Measurements from ENCODE around the gene BMPER. TPM values are rescaled to one million over a fixed set of nuclear protein-coding genes. Genes with fewer than 3 reads are reported as not detected.

Gene BMPER
- total RNA-seq (1 to 10 TPM; 4.9 to 6.9 (median 5.5) TPM), polyA plus RNA-seq (1.3 TPM)
- long read RNA-seq, donor 1, partial matches to known transcripts, result 2 of 6 reads
- long read RNA-seq, donor 1, other reads (novel, unspliced or antisense), result 2 of 6 reads
- long read RNA-seq, donor 2, partial matches to known transcripts, result 0 of 3 reads
- long read RNA-seq, donor 2, other reads (novel, unspliced or antisense), result 0 of 3 reads
- long read RNA-seq, donor 3, transcript BMPER-221 (15 exons, 3,360 nt), result major isoform, 8 of 24 reads
- long read RNA-seq, donor 3, partial matches to known transcripts, result 9 of 24 reads
- long read RNA-seq, donor 3, other reads (novel, unspliced or antisense), result 6 of 24 reads
- long read RNA-seq, donor 4, partial matches to known transcripts, result 0 of 2 reads
- long read RNA-seq, donor 4, other reads (novel, unspliced or antisense), result 0 of 2 reads

GRCh38 chr7:33905389-33906032 is at the start of gene BMPER:
Gene BMPER, plus strand, starts transcription at chr7:33905539. Its CDS starts 75 bp downstream, at chr7:33905614.
- Histone ChIP-seq H3K27ac (ENCODE audit: low read length) (peak within 1 kb of the TSS; percentile 39), H3K4me3 (ENCODE audit: low read length) (peak within 1 kb of the TSS; percentile 75), H3K9me3 (ENCODE audit: control insufficient read depth, low read length) (no peaks in the 10 kb centered on the region), H3K27me3 (ENCODE audit: control insufficient read depth, insufficient read depth) (no peaks in the 10 kb centered on the region), H3K4me1 (ENCODE audit: control insufficient read depth, insufficient read depth, low read length) (no peaks in the 10 kb centered on the region)
- ATAC-seq (peak; percentile 48 to 67), DNase-seq (peak; percentile 44 to 70 (median 64))
- WGBS, result 8% methylated on average over 42 of the region's 47 CpGs
- intact Hi-C loops (cut with DNase I), result no loop called here

DNA sequence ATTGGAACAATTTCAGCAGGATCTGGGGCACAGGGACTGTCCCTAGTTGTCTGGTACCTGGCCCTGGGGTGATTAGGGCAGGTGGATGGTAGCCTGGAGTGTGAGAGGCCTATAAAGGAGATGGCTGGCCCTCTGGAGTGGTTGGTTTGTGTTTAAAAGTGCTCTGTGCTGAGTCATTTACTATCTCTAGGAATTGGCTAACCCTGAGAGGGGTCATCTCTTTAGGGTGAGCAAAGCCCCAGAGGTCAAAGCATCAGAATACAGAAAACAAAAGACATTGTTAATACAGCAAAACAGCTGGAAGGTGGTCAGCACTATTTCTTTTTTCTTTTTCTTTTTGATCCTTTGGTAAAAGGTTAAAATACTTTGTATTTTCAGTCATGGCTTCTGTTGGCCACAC is 43.4 kb upstream of the BMPER start:
- Histone ChIP-seq H3K9me3 (ENCODE audit: control insufficient read depth, low read length) (no peaks in the 10 kb centered on the region), H3K4me1 (ENCODE audit: control insufficient read depth, insufficient read depth, low read length) (no peaks in the 10 kb centered on the region), H3K4me3 (ENCODE audit: low read length) (no peak overlapping the region), H3K27me3 (ENCODE audit: control insufficient read depth, insufficient read depth) (no peaks in the 10 kb centered on the region), H3K27ac (ENCODE audit: low read length) (no peak overlapping the region)
- no peak for DNase-seq
- intact Hi-C loops (cut with DNase I), result no loop called here
- ATAC-seq, result no peak

- ATAC-seq (peak; percentile 89 to 96), DNase-seq (peak; percentile 71 to 90 (median 82))
- intact Hi-C loops (cut with DNase I), result no loop called here
- Histone ChIP-seq H3K27ac (ENCODE audit: low read length) (no peak overlapping the region), H3K4me3 (ENCODE audit: low read length) (no peak overlapping the region), H3K4me1 (ENCODE audit: control insufficient read depth, insufficient read depth, low read length) (no peaks in the 10 kb centered on the region), H3K9me3 (ENCODE audit: control insufficient read depth, low read length) (no peaks in the 10 kb centered on the region), H3K27me3 (ENCODE audit: control insufficient read depth, insufficient read depth) (no peaks in the 10 kb centered on the region)
- WGBS, result 35% methylated on average over 10 of the region's 10 CpGs
These were observed 42.2 kb upstream of the BMPER start for GRCh38 chr7:33862946-33863814.

- Histone ChIP-seq H3K27ac (ENCODE audit: low read length) (no peak overlapping the region), H3K27me3 (ENCODE audit: control insufficient read depth, insufficient read depth) (no peaks in the 10 kb centered on the region), H3K4me1 (ENCODE audit: control insufficient read depth, insufficient read depth, low read length) (no peaks in the 10 kb centered on the region), H3K9me3 (ENCODE audit: control insufficient read depth, low read length) (no peaks in the 10 kb centered on the region), H3K4me3 (ENCODE audit: low read length) (no peak overlapping the region)
- ATAC-seq (no peak), DNase-seq (no peak)
- WGBS, result 87% methylated on average over 8 of the region's 8 CpGs
- intact Hi-C loops (cut with DNase I), result no loop called here
These were observed 37.2 kb upstream of the BMPER start for GRCh38 chr7:33868166-33868565.

- peaks cover 1% of the 10 kb centered on the region for H3K4me1 ChIP-seq (ENCODE audit: control insufficient read depth, insufficient read depth, low read length)
- H3K27ac ChIP-seq (ENCODE audit: low read length), result no peak overlapping the region
- no peaks in the 10 kb centered on the region for H3K9me3 ChIP-seq (ENCODE audit: control insufficient read depth, low read length)
- intact Hi-C loops (cut with DNase I), result no loop called here
- 94% methylated on average over 5 of the region's 5 CpGs for WGBS
- H3K27me3 ChIP-seq (ENCODE audit: control insufficient read depth, insufficient read depth), result no peaks in the 10 kb centered on the region
- DNase-seq, result no peak
- no peak overlapping the region for H3K4me3 ChIP-seq (ENCODE audit: low read length)
- ATAC-seq, result no peak
These were observed 36.2 kb upstream of the BMPER start for GRCh38 chr7:33869176-33869575.

- Histone ChIP-seq H3K27ac (ENCODE audit: low read length) (no peak overlapping the region), H3K9me3 (ENCODE audit: control insufficient read depth, low read length) (no peaks in the 10 kb centered on the region), H3K4me1 (ENCODE audit: control insufficient read depth, insufficient read depth, low read length) (peaks cover 1% of the 10 kb centered on the region), H3K27me3 (ENCODE audit: control insufficient read depth, insufficient read depth) (no peaks in the 10 kb centered on the region), H3K4me3 (ENCODE audit: low read length) (no peak overlapping the region)
- ATAC-seq (no peak), DNase-seq (no peak)
- 87% methylated on average over 3 of the region's 3 CpGs for WGBS
- intact Hi-C loops (cut with DNase I), result no loop called here
These were observed 35.2 kb upstream of the BMPER start for GRCh38 chr7:33870120-33870519.

DNA sequence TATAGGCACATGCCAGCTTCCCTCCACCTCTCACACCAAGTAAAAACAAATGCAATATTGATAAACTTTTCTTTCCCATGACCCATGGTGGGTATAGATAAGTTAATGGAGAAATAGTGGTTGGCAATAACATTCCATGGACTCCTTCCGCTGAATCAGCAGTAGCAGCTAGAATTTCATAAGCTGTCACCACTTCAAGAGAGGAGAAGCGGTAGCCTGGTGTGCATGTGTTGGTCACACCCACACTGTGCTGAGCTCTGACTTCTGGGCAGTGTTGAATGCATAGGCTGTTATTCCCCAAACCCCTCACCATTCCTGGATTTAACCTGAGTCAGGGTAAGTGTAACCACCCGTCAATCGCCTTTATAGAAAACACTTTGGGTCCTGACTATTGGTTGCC is 32.5 kb upstream of the BMPER start:
- intact Hi-C loops (cut with DNase I), result no loop called here
- peaks cover 1% of the 10 kb centered on the region for H3K4me1 ChIP-seq (ENCODE audit: control insufficient read depth, insufficient read depth, low read length)
- ATAC-seq (no peak), DNase-seq (no peak)
- H3K27me3 ChIP-seq (ENCODE audit: control insufficient read depth, insufficient read depth), result no peaks in the 10 kb centered on the region
- no peaks in the 10 kb centered on the region for H3K9me3 ChIP-seq (ENCODE audit: control insufficient read depth, low read length)
- H3K27ac ChIP-seq (ENCODE audit: low read length), result no peak overlapping the region
- 60% methylated on average over 4 of the region's 4 CpGs for WGBS
- H3K4me3 ChIP-seq (ENCODE audit: low read length), result no peak overlapping the region

DNA sequence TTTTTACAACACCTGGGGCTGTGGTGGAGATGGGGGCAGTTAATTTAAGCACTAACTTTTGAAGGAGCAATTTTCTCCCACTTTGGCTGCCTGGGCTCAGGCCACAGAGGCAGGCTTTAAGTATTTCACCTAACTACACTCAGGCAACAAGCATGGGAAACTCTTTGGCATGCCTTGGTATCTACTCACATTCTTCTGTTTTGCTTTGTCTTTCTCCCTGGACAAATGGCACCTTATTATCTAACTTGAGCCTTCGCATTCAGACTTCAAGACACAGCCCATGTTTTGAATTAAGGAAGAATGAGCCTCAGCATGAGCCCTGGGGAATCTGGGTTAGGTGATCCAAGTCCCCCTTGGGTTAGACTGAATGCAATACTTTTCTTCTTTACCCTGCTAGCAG is 31.8 kb upstream of the BMPER start:
- H3K27ac ChIP-seq (ENCODE audit: low read length), result no peak overlapping the region
- no peak for DNase-seq
- H3K4me3 ChIP-seq (ENCODE audit: low read length), result no peak overlapping the region
- 92% methylated on average over 1 of the region's 1 CpG for WGBS
- H3K27me3 ChIP-seq (ENCODE audit: control insufficient read depth, insufficient read depth), result no peaks in the 10 kb centered on the region
- peaks cover 1% of the 10 kb centered on the region for H3K4me1 ChIP-seq (ENCODE audit: control insufficient read depth, insufficient read depth, low read length)
- intact Hi-C loops (cut with DNase I), result no loop called here
- ATAC-seq, result no peak
- H3K9me3 ChIP-seq (ENCODE audit: control insufficient read depth, low read length), result no peaks in the 10 kb centered on the region

DNA sequence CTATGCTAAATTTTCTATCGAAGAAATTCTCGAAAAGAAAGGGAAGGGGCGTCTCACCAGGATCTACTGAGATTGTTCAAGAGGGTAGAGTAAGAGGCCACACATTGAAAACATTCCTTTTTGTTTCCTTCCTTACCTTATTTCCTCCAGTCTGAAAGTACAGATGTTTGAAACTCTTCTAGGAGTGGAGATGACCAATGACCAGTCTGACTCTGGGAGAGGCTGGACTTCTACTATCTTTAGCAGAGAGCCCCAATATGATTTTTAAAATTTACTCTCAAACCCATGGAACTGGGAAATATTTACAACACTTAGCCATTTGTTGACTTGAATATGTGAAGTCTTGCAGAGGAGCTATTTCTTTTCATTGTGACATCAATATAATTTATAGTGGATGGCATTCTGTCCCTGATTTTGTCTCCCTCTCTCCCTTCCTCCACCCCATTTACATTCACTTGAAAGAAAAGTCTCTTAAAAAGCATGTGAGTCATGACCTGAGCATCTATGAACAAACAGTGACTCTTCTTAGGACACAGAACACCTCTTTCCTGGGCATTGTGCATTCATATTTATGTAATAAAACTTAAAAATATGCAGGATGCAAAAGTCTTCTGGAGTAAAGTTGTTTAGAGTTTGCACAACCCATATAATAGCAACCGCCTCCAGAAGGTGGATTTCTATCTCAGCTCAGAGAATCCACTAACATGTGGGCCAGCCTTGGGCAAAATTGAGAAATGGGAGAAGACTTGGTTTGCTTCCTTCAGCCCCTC is 31.2 kb upstream of the BMPER start:
- WGBS, result 70% methylated on average over 4 of the region's 4 CpGs
- no peak for ATAC-seq

DNA sequence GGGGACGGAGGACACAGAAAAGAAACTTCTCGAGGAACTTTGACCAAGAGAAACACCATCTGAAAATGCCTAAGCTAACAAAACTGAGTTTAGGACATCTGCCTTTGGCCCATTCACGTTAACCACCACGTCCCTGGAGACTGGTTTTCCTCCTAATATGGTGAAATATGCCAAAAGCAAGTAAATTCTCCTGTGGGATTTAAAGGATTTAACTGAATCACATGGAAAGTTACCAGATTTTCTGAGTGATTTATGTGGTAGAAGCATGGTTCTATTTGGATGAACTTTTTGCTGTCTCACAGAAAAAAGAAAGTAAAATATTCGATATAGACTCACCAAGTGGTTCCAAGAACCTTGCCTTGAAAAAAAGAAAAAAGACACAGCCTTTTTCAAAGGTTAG is 30.4 kb upstream of the BMPER start:
- Histone ChIP-seq H3K27me3 (ENCODE audit: control insufficient read depth, insufficient read depth) (no peaks in the 10 kb centered on the region), H3K9me3 (ENCODE audit: control insufficient read depth, low read length) (no peaks in the 10 kb centered on the region), H3K27ac (ENCODE audit: low read length) (no peak overlapping the region), H3K4me1 (ENCODE audit: control insufficient read depth, insufficient read depth, low read length) (peaks cover 1% of the 10 kb centered on the region), H3K4me3 (ENCODE audit: low read length) (no peak overlapping the region)
- ATAC-seq, result no peak
- DNase-seq, result peak in 2 of 3 donors; percentile 19 to 54
- 58% methylated on average over 5 of the region's 5 CpGs for WGBS
- intact Hi-C loops (cut with DNase I), result no loop called here

More for the DNA sequence above, 31.2 kb upstream of the BMPER start:
- no peak overlapping the region for H3K4me3 ChIP-seq (ENCODE audit: low read length)
- H3K9me3 ChIP-seq (ENCODE audit: control insufficient read depth, low read length), result no peaks in the 10 kb centered on the region
- no peak for DNase-seq
- H3K4me1 ChIP-seq (ENCODE audit: control insufficient read depth, insufficient read depth, low read length), result peaks cover 1% of the 10 kb centered on the region
- intact Hi-C loops (cut with DNase I), result no loop called here
- no peak overlapping the region for H3K27ac ChIP-seq (ENCODE audit: low read length)
- no peaks in the 10 kb centered on the region for H3K27me3 ChIP-seq (ENCODE audit: control insufficient read depth, insufficient read depth)

All from right cardiac atrium (tissue), 5 donors.